Keratinocyte (primary cell): Measurements from ENCODE around the gene DIS3L2. TPM values are rescaled to one million over a fixed set of nuclear protein-coding genes. Genes with fewer than 3 reads are reported as not detected.

Experiments used
- DNase-seq: peaks from one replicate; pipeline ENCODE4 v3.0.0-alpha.2; 2011; ENCODE audit warnings: low read depth, missing footprints, low spot score
- FAIRE-seq: peaks from 2 replicates; lab custom pipeline; 2011; peaks lifted over from hg19 to GRCh38; lab: Jason Lieb, UNC
- H2AFZ ChIP-seq: 2 replicates; pipeline ENCODE4 v1.6.0; 2012; ENCODE audit warnings: low read length, control low read depth, inconsistent platforms; ENCODE audit not compliant: control insufficient read depth
- H3K27ac ChIP-seq: 2 replicates; pipeline ENCODE4 v1.5.1; 2011; ENCODE audit warnings: low read length; ENCODE audit not compliant: control insufficient read depth, insufficient read depth
- H3K27me3 ChIP-seq: 3 replicates; pipeline ENCODE4 v1.6.0; 2011; ENCODE audit warnings: low read length; ENCODE audit not compliant: control insufficient read depth, insufficient read depth; ENCODE audit errors: extremely low read depth
- H3K36me3 ChIP-seq, 2 experiments: 2 replicates in 1 of 2; 3 replicates in 1 of 2; pipeline ENCODE4 v1.5.1; 2011; ENCODE audit warnings: low read length in 2 of 2, mild to moderate bottlenecking in 1 of 2; ENCODE audit not compliant: control insufficient read depth in 2 of 2, insufficient read depth in 2 of 2; ENCODE audit errors: extremely low read depth in 1 of 2
- H3K4me1 ChIP-seq: 3 replicates; pipeline ENCODE4 v1.5.1; 2011; ENCODE audit warnings: low read length; ENCODE audit not compliant: control insufficient read depth, insufficient read depth; ENCODE audit errors: extremely low read depth
- H3K4me2 ChIP-seq: 3 replicates; pipeline ENCODE4 v1.6.0; 2011; ENCODE audit warnings: low read depth, low read length; ENCODE audit not compliant: control insufficient read depth, insufficient read depth; ENCODE audit errors: extremely low read depth
- H3K4me3 ChIP-seq, 3 experiments: fragments of 200-600 bp in 1 of 3; sonication (generic) in 1 of 3; 2 replicates in 2 of 3; 3 replicates in 1 of 3; pipeline ENCODE4 v1.5.1; 2011 to 2016; ENCODE audit warnings: low read length in 3 of 3, mild to moderate bottlenecking in 3 of 3, control low read depth in 2 of 3, inconsistent platforms in 1 of 3, low read depth in 1 of 3, mixed read lengths in 1 of 3, mixed run types in 1 of 3, moderate library complexity in 1 of 3; ENCODE audit not compliant: control insufficient read depth in 2 of 3, insufficient read depth in 2 of 3; ENCODE audit errors: extremely low read depth in 1 of 3
- H3K79me2 ChIP-seq: 2 replicates; pipeline ENCODE4 v1.6.0; 2012; ENCODE audit warnings: low read length; ENCODE audit not compliant: control insufficient read depth, insufficient read depth
- H3K9ac ChIP-seq: 3 replicates; pipeline ENCODE4 v1.6.0; 2011; ENCODE audit warnings: low read length; ENCODE audit not compliant: control insufficient read depth, insufficient read depth; ENCODE audit errors: extremely low read depth
- H3K9me1 ChIP-seq: 3 replicates; pipeline ENCODE4 v1.6.0; 2011; ENCODE audit warnings: low read length; ENCODE audit not compliant: control insufficient read depth, insufficient read depth; ENCODE audit errors: extremely low read depth
- H3K9me3 ChIP-seq: 2 replicates; pipeline ENCODE4 v1.5.1; 2012; ENCODE audit warnings: low read depth, low read length; ENCODE audit not compliant: control insufficient read depth
- H4K20me1 ChIP-seq: 3 replicates; pipeline ENCODE4 v1.6.0; 2011; ENCODE audit warnings: low read length; ENCODE audit not compliant: control insufficient read depth, insufficient read depth; ENCODE audit errors: extremely low read depth
- EZH2 ChIP-seq: IDR thresholded peaks from one replicate; pipeline ENCODE4 v1.6.1; 2012; ENCODE audit warnings: inconsistent platforms, mild to moderate bottlenecking, low read length, moderate library complexity
- dilution Hi-C: fragments of 300-500 bp; cut with MboI; formaldehyde crosslinking; loops from one replicate; pipeline ENCODE4 v1.7.0; 2020; ENCODE audit warnings: low sequenced_read_pairs; ENCODE audit not compliant: extremely low pct_ligation_motif_present
- polyA plus RNA-seq, 5 experiments: library from polyadenylated mRNA; depleted of rRNA in 3 of 5; stranded (reverse) in 3 of 5; stranded (forward) in 1 of 5; unstranded in 1 of 5; fragments of >200 nt; gene quantifications; 1 replicate in 1 of 5; 2 replicates in 3 of 5; 3 replicates in 1 of 5; pipeline versions ENCODE4 v1.2.1 to v1.2.3, GENCODE V29; 2011 to 2012; ENCODE audit warnings: missing spikeins in 2 of 5, low read depth in 1 of 5, low replicate concordance in 1 of 5
- TF ChIP-seq, protein P1 (sequence below), 3 experiments: IDR thresholded peaks in 1 of 3; conservative IDR thresholded peaks in 1 of 3; optimal IDR thresholded peaks in 1 of 3; 2 replicates in 2 of 3; 3 replicates in 1 of 3; pipeline versions ENCODE3 to v1.5.1; 2011; ENCODE audit warnings: low read length in 3 of 3, mild to moderate bottlenecking in 3 of 3, moderate library complexity in 2 of 3, control low read depth in 1 of 3, inconsistent platforms in 1 of 3; ENCODE audit not compliant: insufficient read depth in 2 of 3; ENCODE audit errors: extremely low read depth in 1 of 3

Gene DIS3L2
- polyA plus RNA-seq, 1 donor (not counting 4 experiments of a cell fraction or from before 2014, with no cell fraction given): 8.6 TPM

DNA sequence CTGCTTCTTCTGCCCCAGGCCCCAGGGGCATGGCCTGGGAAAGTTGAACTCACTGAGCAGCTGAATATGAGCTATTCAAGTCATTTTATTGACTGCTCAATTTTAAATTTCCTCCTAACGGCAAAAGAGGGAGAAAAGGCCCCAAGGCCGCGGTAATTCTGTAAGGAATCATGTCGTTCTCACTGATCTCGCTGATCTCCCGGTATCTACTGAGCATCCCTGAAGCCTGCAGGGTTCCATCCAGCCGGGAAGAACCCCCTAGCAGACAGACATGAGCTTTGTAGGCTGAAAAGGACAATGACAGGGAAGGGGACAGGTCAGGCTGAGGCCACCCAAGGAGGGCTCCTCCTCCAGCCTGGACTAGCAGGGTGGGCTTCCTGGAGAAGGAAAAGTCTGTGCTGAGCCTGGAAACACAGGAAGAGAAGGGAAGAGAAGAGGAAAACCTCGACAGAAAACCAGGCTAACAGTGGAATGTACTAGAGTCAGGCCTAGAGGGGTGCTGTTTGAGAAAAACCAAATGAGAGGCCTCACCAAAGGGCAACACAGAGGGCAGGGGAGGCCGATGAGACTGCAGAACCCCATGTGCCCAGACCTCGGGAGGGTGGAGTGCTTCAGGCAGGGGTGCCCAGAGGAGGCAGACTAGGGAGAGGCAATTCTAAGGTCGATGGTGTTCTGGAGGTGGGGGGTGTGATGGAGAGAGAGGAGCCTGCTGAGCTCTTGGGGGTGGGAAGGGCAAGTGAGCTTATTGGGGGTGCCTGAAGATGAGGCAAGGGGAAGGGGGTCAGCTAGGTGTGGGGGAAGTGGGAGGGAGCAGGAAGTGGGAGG is 32.4 kb upstream of the DIS3L2 start:
- H2AFZ ChIP-seq: no peak overlapping the region
- no peaks in the 10 kb centered on the region for H4K20me1 ChIP-seq
- no peak overlapping the region for H3K4me2 ChIP-seq
- H3K9ac ChIP-seq: no peak overlapping the region
- DNase-seq: no peak
- FAIRE-seq: no peak
- H3K4me1 ChIP-seq: peaks cover 13% of the 10 kb centered on the region
- no peaks in the 10 kb centered on the region for H3K9me3 ChIP-seq
- no peaks in the 10 kb centered on the region for H3K9me1 ChIP-seq
- dilution Hi-C loops: no loop called here
- H3K79me2 ChIP-seq: no peaks in the 10 kb centered on the region
- TF ChIP-seq EZH2: no peak
- TF ChIP-seq, protein P1, sequence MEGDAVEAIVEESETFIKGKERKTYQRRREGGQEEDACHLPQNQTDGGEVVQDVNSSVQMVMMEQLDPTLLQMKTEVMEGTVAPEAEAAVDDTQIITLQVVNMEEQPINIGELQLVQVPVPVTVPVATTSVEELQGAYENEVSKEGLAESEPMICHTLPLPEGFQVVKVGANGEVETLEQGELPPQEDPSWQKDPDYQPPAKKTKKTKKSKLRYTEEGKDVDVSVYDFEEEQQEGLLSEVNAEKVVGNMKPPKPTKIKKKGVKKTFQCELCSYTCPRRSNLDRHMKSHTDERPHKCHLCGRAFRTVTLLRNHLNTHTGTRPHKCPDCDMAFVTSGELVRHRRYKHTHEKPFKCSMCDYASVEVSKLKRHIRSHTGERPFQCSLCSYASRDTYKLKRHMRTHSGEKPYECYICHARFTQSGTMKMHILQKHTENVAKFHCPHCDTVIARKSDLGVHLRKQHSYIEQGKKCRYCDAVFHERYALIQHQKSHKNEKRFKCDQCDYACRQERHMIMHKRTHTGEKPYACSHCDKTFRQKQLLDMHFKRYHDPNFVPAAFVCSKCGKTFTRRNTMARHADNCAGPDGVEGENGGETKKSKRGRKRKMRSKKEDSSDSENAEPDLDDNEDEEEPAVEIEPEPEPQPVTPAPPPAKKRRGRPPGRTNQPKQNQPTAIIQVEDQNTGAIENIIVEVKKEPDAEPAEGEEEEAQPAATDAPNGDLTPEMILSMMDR (optimal IDR thresholded peaks at IDR 0.05 in 1 of 3, IDR thresholded peaks at IDR 0.05 in 1 of 3, conservative IDR thresholded peaks at IDR 0.05 in 1 of 3; ENCODE audit: extremely low read depth in 1 of 3, insufficient read depth in 2 of 3, low read length in 3 of 3): no peak
- no peak overlapping the region for H3K4me3 ChIP-seq
- H3K27ac ChIP-seq: no peak overlapping the region
- no peaks in the 10 kb centered on the region for H3K36me3 ChIP-seq
- peaks cover 63% of the 10 kb centered on the region for H3K27me3 ChIP-seq

DNA sequence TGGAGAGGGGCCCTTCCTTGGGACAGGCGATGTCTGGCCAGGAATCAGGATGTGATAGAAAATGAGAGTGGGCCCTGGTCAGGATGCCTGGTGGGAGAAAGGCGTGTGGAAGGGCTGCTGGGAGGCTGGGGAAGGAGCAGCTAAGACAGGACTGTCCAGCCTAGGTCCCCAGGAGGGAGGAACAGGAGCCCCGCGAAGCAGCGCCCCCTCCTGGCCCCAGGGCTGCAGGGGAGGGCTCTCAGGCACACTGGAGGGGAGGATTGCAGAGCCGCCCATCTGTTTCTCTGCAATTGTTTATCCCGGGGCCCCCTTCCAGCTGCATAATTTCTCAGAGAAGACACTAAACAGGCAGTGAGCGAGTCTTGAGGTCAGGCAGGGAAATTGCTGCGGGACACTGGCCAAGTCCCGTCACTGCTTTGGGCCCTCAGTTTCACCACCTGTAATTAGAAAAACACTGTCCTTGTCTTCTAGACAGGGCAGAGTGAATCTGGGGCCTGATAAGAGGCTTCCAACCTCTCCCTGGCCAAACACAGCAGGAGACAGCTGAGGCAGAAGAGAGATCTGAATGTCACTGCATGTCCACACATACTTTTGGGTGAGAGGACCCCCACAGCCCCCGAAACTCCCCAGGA is 31.4 kb upstream of the DIS3L2 start:
- no peak overlapping the region for H3K27ac ChIP-seq
- H4K20me1 ChIP-seq: no peaks in the 10 kb centered on the region
- no peak overlapping the region for H3K4me3 ChIP-seq
- H3K4me1 ChIP-seq: peaks cover 13% of the 10 kb centered on the region
- H3K9me1 ChIP-seq: no peaks in the 10 kb centered on the region
- no peaks in the 10 kb centered on the region for H3K9me3 ChIP-seq
- TF ChIP-seq EZH2: no peak
- TF ChIP-seq, protein P1 (optimal IDR thresholded peaks at IDR 0.05 in 1 of 3, IDR thresholded peaks at IDR 0.05 in 1 of 3, conservative IDR thresholded peaks at IDR 0.05 in 1 of 3; ENCODE audit: extremely low read depth in 1 of 3, insufficient read depth in 2 of 3, low read length in 3 of 3): peak; percentile 24 to 44 (median 25)
- H3K9ac ChIP-seq: no peak overlapping the region
- no peak overlapping the region for H2AFZ ChIP-seq
- H3K36me3 ChIP-seq: no peaks in the 10 kb centered on the region
- FAIRE-seq (no peak), DNase-seq (no peak)
- no peak overlapping the region for H3K4me2 ChIP-seq
- dilution Hi-C loops: no loop called here
- H3K79me2 ChIP-seq: no peaks in the 10 kb centered on the region
- H3K27me3 ChIP-seq: peaks cover 60% of the 10 kb centered on the region
